AG08395 (cell line): Measurements from ENCODE around the gene PLK1.

ENCODE experiments used
- DNase-seq: peaks from one replicate; pipeline ENCODE4 v3.0.0; 2012; ENCODE audit warnings: mixed read lengths, low spot score

The PLK1 gene

GRCh38 chr16:23679986-23680336 lies 1.3 kb downstream of the PLK1 start:
- DNase-seq = no peak

GRCh38 chr16:23682181-23682580 lies 3.5 kb downstream of the PLK1 start:
- no peak for DNase-seq

GRCh38 chr16:23683487-23683886 lies 4.8 kb downstream of the PLK1 start:
- DNase-seq = no peak

GRCh38 chr16:23687034-23687808 lies 8.5 kb downstream of the PLK1 start:
- no peak for DNase-seq

- no peak for DNase-seq
Measured at GRCh38 chr16:23689442-23690187, 10.9 kb downstream of the PLK1 start.

GRCh38 chr16:23690771-23691482 lies 12.2 kb downstream of the PLK1 start:
- DNase-seq = no peak

- peak; percentile 27 for DNase-seq
Measured at GRCh38 chr16:23691483-23692189, 12.9 kb downstream of the PLK1 start.

- DNase-seq = no peak
Measured at GRCh38 chr16:23692190-23692837, 13.6 kb downstream of the PLK1 start.

- DNase-seq = no peak
Measured at GRCh38 chr16:23694265-23694643, 15.6 kb downstream of the PLK1 start.

- peak; percentile 24 for DNase-seq
Measured at GRCh38 chr16:23694644-23695373, 16.1 kb downstream of the PLK1 start.

- no peak for DNase-seq
Measured at GRCh38 chr16:23695756-23696155, 17.1 kb downstream of the PLK1 start.

- no peak for DNase-seq
Measured at GRCh38 chr16:23699100-23699499, 20.4 kb downstream of the PLK1 start.

- DNase-seq = no peak
Measured at GRCh38 chr16:23700093-23700492, 21.4 kb downstream of the PLK1 start.

- DNase-seq = no peak
Measured at GRCh38 chr16:23700509-23700908, 21.8 kb downstream of the PLK1 start.

- DNase-seq = no peak
Measured at GRCh38 chr16:23701045-23701444, 22.4 kb downstream of the PLK1 start.

GRCh38 chr16:23702951-23703350 lies 24.3 kb downstream of the PLK1 start:
- no peak for DNase-seq

- DNase-seq = no peak
Measured at GRCh38 chr16:23704772-23705516, 26.3 kb downstream of the PLK1 start.

- no peak for DNase-seq
Measured at GRCh38 chr16:23705517-23705902, 26.8 kb downstream of the PLK1 start.

GRCh38 chr16:23706439-23706838 lies 27.8 kb downstream of the PLK1 start:
- no peak for DNase-seq

- DNase-seq = no peak
Measured at GRCh38 chr16:23709536-23709935, 30.8 kb downstream of the PLK1 start.
